Nephron progenitor cell (in vitro differentiated cells): Measurements from ENCODE around the gene TCERG1L.

Experiments used
- DNase-seq: peaks from one replicate; pipeline ENCODE4 v3.0.0; 2021
- H3K27ac Mint-ChIP-seq: 2 replicates; pipeline ENCODE4 v1.8.0; 2021; ENCODE audit warnings: mild to moderate bottlenecking, moderate library complexity, mixed read lengths
- H3K27me3 Mint-ChIP-seq: 2 replicates; pipeline ENCODE4 v1.8.0; 2021; ENCODE audit warnings: mild to moderate bottlenecking, low read depth, mixed read lengths; ENCODE audit not compliant: poor library complexity
- H3K36me3 Mint-ChIP-seq: 2 replicates; pipeline ENCODE4 v1.8.0; 2021; ENCODE audit warnings: low read depth, mixed read lengths
- H3K4me1 Mint-ChIP-seq: 2 replicates; pipeline ENCODE4 v1.8.0; 2021; ENCODE audit warnings: mixed read lengths
- H3K4me3 Mint-ChIP-seq: 2 replicates; pipeline ENCODE4 v1.8.0; 2021; ENCODE audit warnings: mild to moderate bottlenecking, moderate library complexity, mixed read lengths
- H3K9me3 Mint-ChIP-seq: 2 replicates; pipeline ENCODE4 v1.8.0; 2021; ENCODE audit warnings: mild to moderate bottlenecking, moderate library complexity, mixed read lengths
- TF ChIP-seq, protein P1 (sequence below): fragments of 200-600 bp; sonication (generic); IDR thresholded peaks from 2 replicates; pipeline ENCODE4 v1.5.0; 2021; ENCODE audit warnings: antibody characterized with exemption

The TCERG1L gene

DNA sequence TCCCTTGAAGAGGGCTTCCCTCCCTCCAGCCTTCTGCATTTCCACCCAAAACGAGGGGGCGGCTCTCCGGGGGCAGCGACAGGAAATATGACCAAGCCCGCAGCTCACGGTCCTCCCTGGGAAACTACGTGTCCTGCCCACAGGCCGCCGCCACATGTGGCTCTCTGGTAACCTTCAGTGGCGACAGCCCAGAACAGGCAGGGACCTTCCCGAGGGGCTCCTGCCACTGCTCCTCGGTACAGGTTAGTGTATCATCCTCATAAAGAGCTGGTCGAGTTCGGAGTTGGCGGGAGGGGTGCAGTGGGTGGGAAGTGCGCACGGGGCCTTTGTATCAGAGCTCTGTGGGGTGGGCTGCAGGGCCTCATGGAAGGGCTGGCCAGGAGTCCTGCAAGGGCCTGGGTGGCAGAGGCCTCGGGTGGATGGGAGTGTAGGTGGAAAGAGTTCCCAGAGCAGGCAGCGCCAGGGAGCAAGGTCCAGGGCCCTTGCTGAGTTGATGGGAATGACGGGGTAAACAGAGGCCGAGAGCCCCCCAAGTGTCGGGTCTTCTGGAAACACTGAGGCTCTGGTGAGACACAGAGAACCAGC, 66.0 kb downstream of the TCERG1L start:
- H3K27me3 Mint-ChIP-seq: peaks cover 15% of the 10 kb centered on the region

DNA sequence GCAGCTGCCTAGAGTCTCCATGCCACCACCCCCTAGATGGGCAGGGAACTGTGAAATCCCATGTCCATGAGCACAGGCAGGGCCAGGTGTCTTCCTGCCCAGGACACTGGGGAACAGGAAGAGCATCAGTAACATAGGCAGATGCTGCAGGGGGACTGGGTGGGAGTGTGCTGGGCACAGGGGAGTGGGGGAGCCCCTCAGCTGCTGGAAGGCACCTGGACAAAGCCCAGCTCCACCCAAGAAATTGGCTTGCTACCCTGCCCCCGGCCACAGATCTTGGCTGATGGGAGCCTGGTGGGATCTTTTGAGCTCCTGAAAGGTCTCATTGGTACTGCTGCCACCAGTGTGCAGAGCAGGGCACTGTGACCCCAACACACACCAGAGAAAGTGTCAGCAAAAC, 66.7 kb downstream of the TCERG1L start:
- Mint-ChIP-seq H3K4me3 (no peak overlapping the region), H3K36me3 (no peaks in the 10 kb centered on the region), H3K9me3 (no peaks in the 10 kb centered on the region)

More for the DNA sequence above, 66.0 kb downstream of the TCERG1L start:
- TF ChIP-seq, protein P1, sequence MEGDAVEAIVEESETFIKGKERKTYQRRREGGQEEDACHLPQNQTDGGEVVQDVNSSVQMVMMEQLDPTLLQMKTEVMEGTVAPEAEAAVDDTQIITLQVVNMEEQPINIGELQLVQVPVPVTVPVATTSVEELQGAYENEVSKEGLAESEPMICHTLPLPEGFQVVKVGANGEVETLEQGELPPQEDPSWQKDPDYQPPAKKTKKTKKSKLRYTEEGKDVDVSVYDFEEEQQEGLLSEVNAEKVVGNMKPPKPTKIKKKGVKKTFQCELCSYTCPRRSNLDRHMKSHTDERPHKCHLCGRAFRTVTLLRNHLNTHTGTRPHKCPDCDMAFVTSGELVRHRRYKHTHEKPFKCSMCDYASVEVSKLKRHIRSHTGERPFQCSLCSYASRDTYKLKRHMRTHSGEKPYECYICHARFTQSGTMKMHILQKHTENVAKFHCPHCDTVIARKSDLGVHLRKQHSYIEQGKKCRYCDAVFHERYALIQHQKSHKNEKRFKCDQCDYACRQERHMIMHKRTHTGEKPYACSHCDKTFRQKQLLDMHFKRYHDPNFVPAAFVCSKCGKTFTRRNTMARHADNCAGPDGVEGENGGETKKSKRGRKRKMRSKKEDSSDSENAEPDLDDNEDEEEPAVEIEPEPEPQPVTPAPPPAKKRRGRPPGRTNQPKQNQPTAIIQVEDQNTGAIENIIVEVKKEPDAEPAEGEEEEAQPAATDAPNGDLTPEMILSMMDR: no peak
- Mint-ChIP-seq H3K4me3 (no peak overlapping the region), H3K4me1 (peaks cover 39% of the 10 kb centered on the region), H3K36me3 (no peaks in the 10 kb centered on the region), H3K27ac (no peak overlapping the region), H3K9me3 (no peaks in the 10 kb centered on the region)
- DNase-seq: no peak

DNA sequence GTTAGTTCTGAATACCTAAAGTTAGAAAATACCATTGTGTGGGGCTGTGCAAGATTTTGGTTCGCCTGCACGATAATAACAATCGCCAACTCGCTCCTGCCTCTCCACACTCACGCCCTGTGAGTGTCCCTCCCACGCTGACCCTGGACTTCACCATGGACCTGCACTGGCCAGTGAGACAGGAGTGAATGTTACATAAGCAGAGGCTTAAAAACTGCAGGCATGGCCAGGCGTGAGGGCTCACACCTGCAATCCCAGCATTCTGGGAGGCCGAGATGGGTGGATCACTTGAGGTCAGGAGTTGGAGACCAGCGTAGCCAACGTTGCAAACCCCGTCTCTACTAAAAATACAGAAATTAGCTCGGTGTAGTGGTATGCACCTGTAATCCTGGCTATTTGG, 68.4 kb downstream of the TCERG1L start:
- no peaks in the 10 kb centered on the region for H3K36me3 Mint-ChIP-seq
- no peak overlapping the region for H3K27ac Mint-ChIP-seq
- no peaks in the 10 kb centered on the region for H3K9me3 Mint-ChIP-seq
- peaks cover 49% of the 10 kb centered on the region for H3K4me1 Mint-ChIP-seq
- H3K4me3 Mint-ChIP-seq: no peak overlapping the region
- TF ChIP-seq, protein P1: no peak
- DNase-seq: no peak
- H3K27me3 Mint-ChIP-seq: peaks cover 17% of the 10 kb centered on the region

More for the DNA sequence above, 66.7 kb downstream of the TCERG1L start:
- Mint-ChIP-seq H3K27me3 (peaks cover 17% of the 10 kb centered on the region), H3K27ac (no peak overlapping the region), H3K4me1 (peaks cover 37% of the 10 kb centered on the region)
- TF ChIP-seq, protein P1: no peak
- no peak for DNase-seq

DNA sequence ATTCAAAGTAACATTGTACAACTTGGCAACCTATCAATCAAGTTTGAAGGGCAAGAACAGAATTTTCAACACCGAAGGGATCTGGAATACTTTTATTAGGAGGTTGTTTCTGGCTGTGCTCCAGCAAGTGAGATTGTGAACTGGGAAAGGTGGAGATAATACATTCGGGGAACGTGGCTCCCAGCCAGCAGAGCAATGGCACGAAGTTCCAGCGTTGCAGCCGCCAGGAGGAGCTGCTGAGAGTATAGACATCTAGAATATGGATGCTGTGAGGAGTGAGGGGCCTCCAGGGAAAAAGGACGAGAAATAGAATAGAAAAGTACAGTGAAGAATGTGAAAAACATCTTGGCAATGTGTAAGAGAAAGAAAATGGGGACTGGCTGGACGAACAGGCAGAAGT, 69.5 kb downstream of the TCERG1L start:
- no peaks in the 10 kb centered on the region for H3K9me3 Mint-ChIP-seq
- peaks cover 52% of the 10 kb centered on the region for H3K4me1 Mint-ChIP-seq
- H3K27me3 Mint-ChIP-seq: peaks cover 17% of the 10 kb centered on the region
- TF ChIP-seq, protein P1: peak; percentile 53
- peak; percentile 70 for DNase-seq
- no peak overlapping the region for H3K27ac Mint-ChIP-seq
- no peak overlapping the region for H3K4me3 Mint-ChIP-seq
- no peaks in the 10 kb centered on the region for H3K36me3 Mint-ChIP-seq

DNA sequence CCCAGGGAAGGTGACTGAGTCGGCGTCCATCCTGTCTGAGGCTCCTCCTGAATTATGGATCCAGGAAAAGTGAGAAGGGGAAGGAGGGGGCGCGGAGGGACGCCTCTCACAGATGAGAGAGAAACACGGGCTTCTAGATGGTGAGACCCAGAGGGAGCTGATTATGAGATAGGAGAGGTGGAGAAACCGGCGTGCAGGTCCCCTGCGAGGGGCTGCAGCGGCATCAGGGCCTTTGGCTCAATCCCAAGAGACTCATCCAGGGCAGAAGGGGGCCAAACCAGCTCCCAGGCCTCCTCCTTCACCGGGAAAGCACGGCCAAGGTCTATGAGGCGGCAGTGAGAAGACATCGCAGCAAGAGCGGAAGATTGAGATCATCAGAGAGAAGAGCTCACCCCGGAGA, 70.8 kb downstream of the TCERG1L start:
- peaks cover 52% of the 10 kb centered on the region for H3K4me1 Mint-ChIP-seq
- peaks cover 19% of the 10 kb centered on the region for H3K27me3 Mint-ChIP-seq
- H3K9me3 Mint-ChIP-seq: no peaks in the 10 kb centered on the region
- no peaks in the 10 kb centered on the region for H3K36me3 Mint-ChIP-seq
- no peak for DNase-seq
- no peak overlapping the region for H3K27ac Mint-ChIP-seq
- TF ChIP-seq, protein P1: no peak
- H3K4me3 Mint-ChIP-seq: no peak overlapping the region

DNA sequence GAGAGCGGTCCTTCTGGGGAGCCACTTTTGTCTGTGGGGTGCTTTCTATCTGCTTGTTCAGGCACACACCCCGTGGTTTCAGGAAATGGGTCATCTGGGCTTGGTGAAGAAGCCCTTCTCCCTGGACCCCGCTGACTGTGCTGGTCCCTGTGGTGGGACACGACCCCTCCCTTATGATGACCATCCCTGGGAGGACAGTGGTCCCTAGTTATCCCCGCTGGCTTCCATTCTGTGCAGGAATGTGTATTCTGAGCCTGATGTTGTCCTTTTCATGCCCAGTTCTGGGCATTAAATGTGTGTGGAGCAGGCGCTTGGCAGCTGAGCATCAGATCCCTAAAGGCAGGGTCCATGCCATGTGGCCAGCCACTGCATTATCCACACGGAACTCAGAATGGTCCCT, 71.6 kb downstream of the TCERG1L start:
- H3K27me3 Mint-ChIP-seq: peaks cover 15% of the 10 kb centered on the region
- no peaks in the 10 kb centered on the region for H3K9me3 Mint-ChIP-seq

More for the DNA sequence above, 71.6 kb downstream of the TCERG1L start:
- H3K4me3 Mint-ChIP-seq: no peak overlapping the region
- DNase-seq: no peak
- H3K27ac Mint-ChIP-seq: no peak overlapping the region
- H3K4me1 Mint-ChIP-seq: peaks cover 52% of the 10 kb centered on the region
- no peaks in the 10 kb centered on the region for H3K36me3 Mint-ChIP-seq
- TF ChIP-seq, protein P1: no peak
